ENCODE data around the gene CTNNBIP1.
"Not testable (repeated sequence)": the region's sequence is repeated elsewhere in the genome, so short reads cannot be mapped to it uniquely, and the experiment has no call there.

CTNNBIP1 gene

DNA sequence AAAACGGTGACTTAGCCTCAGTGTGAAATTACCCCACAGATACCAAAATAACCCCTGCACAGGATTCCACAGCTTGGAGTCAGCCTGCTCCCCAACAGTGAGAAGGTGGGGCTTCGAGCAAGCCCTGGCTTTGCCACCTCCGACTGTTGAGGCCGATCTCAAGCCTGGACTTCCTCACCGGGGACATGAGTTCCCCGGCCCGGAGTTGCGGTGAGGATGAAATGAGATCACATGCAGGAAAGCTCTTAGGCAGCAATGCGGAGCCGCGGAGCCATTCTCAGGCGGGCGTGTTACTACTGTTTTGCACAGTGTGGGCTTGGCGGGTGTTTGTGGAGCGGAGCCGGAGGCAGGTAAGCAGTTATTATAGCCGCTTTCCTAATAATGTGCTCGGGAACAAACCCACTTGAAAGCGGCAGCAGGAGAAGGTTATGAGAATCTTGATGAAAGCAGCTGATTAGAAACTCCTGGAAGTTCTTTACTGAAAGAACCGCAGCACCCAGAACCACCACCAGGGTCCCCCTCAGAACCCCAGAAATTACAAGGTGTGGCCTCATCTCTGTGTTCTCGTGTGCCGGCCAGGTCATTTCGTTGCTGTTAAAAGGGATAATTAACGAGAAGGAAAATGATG, 82.4 kb downstream of the CTNNBIP1 start:
- no peak for DNase-seq (ENCODE audit: low spot score)

DNA sequence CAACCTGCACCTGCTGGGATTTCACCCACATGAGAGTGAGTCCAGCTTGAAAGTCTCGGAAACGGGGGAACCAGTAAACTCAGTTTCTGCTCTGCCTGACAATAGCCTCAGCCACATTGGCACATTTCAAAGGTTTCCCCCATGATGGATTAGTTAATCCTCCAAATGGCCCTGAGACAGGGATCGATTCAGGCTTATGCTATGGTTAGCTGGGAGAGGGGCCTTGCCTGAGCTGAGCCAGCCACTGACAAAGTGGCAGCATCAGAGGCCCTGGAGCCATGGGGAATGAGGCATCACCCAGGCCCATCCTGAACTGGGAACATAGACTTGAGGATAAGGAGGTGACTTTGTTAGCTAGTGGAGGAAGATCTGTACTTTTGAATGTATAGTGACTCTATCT, 83.5 kb downstream of the CTNNBIP1 start:
- no peak for DNase-seq (ENCODE audit: low spot score)

DNA sequence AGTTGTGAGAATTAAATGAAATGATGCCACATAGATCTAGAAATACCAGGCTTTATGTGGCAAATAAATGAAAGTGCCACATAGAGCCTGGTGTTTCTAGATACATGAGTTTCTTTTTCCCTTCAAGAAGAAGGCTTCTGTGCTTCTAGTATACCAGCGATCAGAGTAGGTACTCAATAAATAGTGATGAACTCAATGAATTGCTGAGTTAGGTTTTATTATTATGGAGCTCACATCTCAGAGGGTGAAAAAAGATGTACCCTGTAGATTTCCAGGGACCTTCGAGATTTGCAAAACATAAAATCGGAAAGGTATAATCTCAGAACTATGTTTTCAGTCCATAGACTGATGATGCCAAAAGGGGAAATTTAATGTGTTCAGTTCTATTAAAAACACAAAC, 84.0 kb downstream of the CTNNBIP1 start:
- DNase-seq (ENCODE audit: low spot score): no peak

DNA sequence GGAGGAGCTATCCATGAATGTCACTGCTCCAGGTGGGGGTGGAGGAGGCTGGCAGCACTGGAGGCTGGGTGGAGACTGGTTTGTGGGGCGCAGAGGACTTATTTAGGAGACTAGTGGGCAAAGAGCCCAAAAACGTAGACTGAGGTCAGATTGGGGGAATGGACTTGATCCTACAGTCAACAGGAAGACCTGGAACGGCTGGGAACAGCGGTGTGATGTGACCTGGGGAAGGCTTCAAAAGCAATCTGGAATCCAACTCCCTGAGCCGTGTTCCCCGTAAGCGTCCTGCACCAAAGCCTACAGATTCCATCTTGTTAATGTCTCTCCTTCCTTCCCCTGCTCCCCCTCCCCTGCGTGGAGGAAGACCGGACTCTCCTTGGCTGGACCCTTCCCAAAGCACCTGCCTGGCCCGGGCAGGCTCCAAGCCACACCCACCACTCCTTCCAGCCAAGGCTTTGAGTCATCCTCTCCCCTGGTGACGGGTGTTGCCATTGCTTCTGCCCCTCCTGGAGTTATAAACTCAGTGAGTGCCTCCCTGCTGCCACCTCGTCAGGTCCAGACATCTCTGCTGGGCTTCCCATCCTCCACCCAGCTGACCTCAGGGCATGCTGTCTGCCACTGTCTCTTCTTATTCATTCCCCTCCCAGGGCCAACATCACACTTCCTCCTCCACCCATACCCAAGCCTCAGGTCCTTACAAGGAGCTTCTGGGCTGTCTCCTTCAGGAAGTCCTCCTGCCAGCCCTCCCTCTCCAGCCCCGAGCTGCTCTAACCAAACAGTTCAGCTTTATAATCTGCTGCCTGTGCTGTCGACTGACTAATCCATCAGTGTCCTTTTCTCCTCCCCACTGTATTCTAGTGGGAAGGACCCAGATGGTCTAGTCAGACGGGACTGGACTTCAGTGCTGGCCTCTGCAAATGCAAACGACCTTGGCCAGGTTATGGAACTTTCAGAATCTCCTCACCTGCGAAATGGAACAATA, 84.7 kb downstream of the CTNNBIP1 start:
- DNase-seq (ENCODE audit: low spot score): peak; percentile 76

DNA sequence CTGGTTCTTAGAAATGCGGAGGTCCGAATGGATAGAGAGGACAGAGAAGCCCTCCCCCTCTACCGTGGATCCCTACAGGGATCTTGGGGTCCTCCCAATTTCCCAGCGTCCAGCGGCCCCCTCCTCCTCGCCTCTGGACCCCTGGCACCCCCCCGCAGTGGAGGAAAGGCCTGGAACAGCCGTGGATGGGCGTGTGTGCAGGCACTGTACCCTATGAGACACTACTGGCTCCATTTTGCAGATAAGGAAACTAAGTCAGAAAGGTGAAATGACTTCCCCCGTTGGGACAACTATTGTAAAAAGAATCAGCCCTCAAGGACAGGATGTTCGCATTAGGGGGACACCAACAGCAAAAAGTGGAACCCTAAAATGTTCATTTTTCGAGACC, 85.4 kb downstream of the CTNNBIP1 start:
- no peak for DNase-seq (ENCODE audit: low spot score)

DNA sequence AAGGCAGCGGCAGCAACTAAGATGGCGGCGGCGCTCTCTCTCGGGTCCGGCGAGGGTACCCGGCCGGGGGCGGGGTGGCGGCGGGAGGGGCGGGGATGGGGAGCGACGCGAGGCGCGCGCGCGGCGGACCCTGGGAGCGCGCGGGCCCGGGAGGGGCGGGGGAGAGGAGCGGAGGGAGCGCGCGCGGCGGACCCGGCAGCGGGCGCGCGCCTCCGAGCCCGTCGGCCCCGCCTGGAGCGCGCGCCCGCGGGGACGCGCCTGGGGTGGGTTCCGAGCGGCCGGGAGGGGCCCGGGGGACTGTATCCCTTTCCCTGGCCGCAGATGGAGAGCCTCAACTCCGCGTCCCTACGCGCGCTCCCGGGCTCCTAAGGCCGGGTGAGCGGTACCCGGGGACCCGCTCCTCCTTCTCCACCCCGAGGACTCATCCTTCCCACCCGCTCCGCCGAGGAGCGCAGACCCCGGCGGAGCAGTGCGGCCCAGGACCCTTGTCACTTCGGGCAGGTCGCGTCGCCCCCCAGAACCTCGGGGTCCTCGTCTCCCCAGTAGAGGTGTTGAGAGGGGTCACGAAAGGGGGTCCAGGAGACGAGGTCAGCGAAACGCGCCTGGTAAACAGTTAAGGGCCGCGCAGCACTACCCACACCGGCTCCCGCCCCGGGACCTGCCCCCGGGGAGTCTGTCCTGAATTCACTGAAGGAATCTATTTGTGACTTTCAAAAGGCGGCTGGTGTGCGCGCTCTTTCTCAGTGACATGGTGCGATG, 85.9 kb downstream of the CTNNBIP1 start, which contains the start of gene CLSTN1:
Gene CLSTN1 (minus strand): TSS at position 23 of the 759 bp plus-strand sequence. CDS start 232 bp downstream, outside the sequence.
- DNase-seq (ENCODE audit: low spot score): peak; percentile 100

DNA sequence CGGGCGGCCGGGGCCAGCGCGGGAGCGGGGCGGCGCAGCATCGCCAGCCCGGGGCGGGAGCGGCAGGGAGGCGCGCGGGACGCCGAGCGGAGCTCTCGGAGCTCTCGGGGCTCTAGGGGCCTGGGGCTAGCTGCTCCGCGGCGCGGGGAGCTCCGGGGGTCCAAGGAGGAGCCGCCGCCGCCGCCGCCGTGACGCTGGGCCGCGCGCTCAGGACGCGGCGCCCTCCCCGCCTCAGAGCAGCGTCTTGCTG, 86.5 kb downstream of the CTNNBIP1 start:
- no peak for DNase-seq (ENCODE audit: low spot score)

DNA sequence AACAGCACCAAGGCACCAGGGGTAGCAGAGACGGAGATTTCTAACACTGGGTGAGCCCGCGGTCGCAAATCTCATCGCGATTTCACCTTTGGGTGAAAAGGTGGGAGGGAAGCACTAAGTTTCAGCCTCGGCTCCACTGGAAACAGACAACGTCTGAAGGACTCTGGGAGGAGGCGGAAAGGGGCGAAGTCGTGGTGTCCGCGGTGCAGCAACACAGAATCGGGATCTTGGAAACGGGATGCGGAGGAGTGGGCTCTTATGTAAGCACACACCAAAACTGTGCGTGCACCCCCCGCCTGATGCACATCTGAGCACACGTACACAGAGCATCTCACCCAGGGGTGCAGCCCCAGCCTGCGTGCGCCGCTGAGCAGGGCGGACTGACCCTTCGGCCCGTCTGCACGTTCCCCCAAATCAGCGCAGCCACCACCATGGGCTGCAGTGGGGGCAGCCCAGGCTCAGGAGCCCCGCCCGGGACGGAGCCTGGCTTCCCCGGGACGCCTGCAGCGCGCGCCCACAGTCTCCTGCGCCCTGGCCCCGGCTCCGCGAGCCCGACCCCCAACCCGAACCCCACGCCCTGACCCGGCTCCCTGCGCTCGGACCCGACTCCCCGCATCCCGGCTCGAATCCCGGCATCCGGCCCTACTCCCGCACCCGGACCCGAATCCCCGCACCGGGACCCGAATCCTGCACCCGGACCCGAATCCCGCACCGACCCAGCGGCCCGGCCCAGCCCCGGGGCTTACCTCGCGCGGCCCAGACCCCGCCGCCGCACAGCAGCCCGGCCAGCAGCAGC, 87.0 kb downstream of the CTNNBIP1 start:
- peak; percentile 58 for DNase-seq (ENCODE audit: low spot score)

DNA sequence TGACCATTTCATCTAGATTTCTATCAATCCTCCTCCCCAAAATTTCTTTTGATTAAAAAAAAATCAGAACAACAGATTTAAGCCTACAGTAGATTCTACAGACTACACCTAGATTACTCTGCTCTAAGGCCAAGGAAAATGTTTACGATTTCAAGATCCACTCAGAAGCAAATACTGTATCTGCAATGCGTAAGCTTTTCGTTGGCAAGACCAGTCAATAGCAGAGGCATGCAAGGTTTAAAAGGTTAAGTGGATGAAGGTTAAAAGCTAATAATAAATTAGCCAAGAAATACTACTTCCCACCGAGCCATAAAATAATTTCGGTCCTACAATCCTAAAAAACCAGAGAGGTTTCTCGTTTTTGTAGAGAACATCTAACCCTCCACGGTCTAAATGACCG, 87.6 kb downstream of the CTNNBIP1 start:
- DNase-seq (ENCODE audit: low spot score): no peak

DNA sequence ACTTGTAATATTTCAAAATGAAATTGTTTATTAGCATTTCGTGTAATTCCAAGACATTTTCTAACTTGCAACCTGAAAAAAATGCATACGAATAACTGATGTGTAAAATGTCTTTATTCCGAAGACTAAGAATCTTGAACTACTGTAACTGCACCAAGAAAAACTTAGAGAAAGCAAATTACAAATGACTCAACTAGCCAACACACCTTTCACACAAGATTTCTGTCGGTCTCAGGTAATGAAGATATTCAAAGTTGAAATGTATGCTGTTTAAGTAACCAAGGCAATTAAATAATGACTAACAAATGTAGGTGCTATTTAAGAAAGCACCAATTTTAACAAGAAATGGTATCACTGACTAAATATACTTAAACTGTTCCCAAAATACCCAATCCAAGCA, 88.4 kb downstream of the CTNNBIP1 start:
- no peak for DNase-seq (ENCODE audit: low spot score)

DNA sequence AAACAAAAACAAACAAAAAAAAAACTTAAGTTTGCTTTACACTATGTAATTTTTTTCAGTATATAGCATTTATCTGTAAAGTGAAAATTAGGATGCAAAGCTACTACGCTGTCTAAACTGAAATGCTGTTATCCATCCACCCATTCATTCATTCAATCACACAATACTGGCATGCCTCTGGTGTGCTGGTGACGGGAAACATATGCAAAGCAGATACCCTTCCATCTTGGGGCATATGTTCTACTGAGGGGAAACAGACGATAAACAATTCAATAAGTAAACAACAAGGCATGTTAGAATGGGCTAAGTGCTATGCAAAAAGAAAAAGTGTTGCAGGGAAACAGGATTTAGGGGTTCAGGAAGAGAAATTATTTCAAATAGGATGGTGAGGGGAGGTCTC, 89.5 kb downstream of the CTNNBIP1 start:
- no peak for DNase-seq (ENCODE audit: low spot score)

DNA sequence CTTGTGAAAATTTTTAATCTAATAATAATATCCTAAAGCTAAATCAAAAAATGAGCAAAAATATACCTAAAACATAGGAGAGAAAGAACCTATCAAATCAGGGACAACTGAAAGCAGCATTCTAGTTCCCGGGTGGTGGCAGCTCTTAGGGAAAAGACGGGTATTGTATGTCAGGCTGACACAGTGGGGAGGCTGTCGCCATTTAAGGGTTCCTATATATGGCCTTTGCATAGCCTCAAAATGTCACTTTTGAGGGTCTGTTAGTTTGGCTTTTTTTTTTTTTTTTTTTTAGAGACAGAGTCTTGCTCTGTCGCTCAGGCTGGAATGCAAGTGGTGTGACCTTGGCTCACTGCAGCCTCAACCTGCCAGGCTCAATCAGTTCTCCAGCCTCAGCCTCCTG, 92.3 kb downstream of the CTNNBIP1 start:
- DNase-seq (ENCODE audit: low spot score): no peak

DNA sequence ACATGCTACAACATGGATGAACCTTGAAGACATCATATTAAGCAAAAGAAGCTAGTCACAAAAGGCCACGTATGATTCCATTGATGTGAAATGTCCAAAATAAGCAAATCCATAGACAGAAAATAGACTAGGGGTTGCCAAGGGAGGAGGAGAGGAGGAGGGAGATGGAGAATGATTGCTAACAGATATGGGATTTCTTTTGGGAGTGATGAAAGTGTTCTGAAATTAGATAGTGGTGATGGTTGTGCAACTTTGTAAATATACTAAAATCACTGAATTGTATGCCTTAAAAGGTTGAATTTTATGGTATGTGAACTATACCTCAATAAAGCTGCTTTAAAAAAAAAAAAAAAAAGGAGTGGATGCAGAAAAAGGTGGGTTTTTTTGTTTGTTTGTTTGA, 93.9 kb downstream of the CTNNBIP1 start:
- no peak for DNase-seq (ENCODE audit: low spot score)

DNA sequence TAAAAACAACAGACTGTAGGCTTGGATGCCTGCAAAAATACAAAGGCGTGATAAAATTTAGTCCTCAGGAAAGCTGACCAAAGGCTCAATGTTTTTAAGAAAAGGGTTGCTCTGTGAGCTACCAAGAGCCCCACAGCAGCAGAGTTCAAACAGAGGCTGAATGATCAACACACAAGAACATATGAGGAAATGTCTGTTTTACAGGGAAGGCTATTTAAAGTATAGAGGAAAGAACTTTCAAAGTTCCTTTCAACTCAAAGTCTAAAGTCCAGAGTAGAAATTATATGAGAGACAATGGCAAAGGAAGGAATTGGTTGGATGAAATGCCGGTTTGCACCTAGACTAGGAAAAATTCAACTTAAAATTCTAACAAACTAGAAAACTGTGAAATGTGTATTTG, 94.9 kb downstream of the CTNNBIP1 start:
- DNase-seq (ENCODE audit: low spot score): no peak

DNA sequence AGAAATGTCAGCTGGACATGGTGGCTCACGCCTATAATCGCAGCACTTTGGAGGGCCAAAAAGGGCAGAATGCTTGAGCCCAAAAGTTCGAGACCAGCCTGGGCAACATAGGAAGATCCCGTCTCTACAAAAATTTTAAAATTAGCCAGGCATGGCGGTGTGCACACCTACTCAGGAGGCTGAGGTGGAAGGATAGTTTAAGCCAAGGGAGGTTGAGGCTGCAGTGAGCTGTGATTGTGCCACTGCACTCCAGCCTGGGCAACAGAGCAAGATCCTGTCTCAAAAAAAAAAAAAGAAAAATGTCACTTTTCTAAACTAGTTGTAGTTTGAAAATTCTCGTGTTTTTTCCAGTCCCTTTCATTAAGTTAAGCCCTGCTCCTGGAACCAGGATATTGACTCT, 95.5 kb downstream of the CTNNBIP1 start:
- no peak for DNase-seq (ENCODE audit: low spot score)

DNA sequence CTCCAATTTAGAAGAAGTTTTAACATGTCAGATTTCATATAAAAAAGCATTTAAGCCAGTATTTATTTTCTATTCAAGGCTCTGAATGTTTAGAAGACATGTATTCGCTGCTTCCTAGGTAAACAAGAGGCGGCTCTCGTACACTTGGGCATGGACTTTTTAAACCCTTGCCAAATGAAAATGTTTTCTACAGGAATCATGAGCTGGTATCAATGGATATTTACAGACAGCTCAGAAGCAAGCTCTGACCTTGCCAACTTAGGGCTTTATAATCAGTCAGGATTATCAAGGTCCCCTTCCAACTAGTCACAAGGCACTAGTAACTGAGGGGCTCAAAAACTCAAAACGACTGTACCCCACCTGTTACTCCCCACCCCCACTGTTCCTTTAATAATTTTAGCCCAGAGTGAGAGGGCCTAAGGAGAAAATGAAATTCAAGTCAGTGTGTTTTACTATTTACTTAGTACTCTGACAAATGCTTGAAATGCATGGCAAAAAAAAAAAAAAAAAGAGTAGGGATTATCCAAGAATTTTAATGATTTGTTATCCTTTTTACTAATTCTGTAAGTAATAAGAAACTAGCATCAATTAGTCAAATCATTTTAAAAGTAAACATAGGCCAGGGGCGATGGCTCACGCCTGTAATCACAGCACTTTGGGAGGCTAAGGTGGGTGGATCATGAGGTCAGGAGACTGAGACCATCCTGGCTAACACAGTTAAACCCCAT, 98.7 kb downstream of the CTNNBIP1 start:
- DNase-seq (ENCODE audit: low spot score): no peak

DNA sequence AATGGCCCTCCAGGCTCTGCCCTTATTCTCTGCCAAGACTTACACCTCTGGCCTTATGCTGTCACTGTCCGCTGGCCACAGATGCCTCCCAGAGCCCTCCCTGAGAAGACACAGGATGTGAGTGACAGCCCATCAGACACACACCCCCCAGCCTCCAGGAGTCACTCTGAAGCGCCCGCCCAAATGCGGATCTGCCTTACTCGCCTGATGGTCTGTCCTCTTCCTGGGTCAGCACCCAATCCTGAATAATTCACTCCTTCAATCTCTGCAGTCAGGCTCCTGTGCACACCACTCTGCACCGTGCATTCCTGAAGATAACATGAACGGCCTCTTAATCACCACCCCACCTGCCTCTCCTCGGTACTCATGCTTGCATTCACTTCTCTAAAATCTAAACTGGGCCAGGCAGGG, 101.0 kb downstream of the CTNNBIP1 start:
- no peak for DNase-seq (ENCODE audit: low spot score)

DNA sequence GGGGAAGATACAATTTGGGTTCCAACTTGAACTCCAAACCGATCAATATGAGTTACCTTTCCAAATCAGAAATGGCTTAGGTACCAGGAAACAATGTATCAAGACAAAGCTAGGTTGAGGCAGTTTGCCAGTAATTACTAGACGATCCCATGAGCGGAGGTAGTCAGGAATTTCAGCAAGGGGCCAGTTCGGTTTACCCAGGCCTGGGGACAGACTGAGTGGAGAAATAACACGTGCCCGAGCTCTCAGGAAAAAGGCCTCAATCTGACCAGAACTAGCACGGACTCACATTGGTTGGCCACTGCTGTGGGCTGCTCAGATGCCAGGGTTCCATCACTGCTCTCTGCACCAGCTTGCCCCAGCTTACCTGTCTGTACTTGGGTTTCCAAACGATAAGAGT, 101.6 kb downstream of the CTNNBIP1 start:
- DNase-seq (ENCODE audit: low spot score): no peak

DNA sequence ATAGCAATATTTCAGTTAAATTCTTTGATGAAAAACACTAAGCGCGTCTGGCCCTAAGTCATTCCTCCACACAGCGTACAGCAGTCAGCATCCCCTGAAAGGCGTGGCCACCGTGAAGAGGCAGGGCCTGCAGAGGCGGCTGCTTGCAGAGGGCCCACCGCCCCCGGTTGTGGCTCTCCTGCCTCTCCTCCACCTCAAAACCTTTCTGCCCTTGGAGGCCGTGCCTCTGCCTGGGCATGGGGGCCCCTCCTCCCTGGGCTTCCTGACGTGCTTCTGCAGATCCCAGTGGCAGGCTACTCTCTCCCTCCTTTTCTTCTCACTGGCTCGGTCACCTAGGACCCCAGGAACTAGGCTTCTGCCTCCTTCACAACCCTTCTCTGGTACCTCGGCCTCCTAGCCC, 102.5 kb downstream of the CTNNBIP1 start:
- no peak for DNase-seq (ENCODE audit: low spot score)

DNA sequence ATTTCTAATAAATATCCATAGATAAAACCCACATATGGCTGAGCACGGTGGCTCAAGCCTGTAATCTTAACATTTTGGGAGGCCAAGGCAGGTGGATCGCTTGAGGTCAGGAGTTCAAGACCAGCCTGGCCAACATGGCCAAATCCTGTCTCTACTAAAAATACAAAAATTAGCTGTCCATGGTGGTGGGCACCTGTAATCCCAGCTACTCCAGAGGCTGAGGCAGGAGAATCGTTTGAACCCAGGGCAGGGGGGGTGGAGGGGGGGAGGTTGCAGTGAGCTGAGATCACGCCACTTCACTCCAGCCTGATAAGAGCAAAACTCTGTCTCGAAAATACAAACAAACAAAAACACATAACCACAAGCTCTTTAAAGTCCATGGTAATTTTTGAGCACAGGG, 104.1 kb downstream of the CTNNBIP1 start:
- not testable (repeated sequence) for DNase-seq (ENCODE audit: low spot score)

DNA sequence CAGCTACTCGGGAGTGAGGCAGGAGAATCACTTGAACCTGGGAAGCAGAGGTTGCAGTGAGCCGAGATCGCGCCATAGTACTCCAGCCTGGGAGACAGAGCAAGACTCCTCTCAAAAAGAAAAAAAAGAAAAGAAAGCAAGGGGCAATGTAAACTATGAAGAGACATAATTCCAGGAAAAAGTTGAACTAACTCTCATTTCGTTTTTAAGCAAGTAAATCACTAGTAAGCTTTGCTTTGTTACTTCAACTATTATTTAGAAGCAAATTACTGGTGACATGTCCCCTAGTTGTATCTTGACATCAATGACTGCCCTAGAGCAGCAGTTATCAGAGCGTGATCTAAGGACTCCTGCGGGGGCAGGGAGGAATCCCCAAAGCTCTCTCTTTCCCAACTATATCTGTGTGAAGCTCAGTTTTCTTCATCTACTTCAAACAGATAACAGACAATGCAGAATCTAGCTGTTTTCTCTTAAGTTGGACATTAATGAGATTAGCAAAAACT, 105.0 kb downstream of the CTNNBIP1 start:
- no peak for DNase-seq (ENCODE audit: low spot score)
